Stomach (tissue), 4 donors: Measurements from ENCODE around the gene NXPH3.

Experiments used
- EP300 ChIP-seq: sonication (generic); formaldehyde crosslinking; IDR thresholded peaks from one replicate; pipeline ENCODE4 v1.6.1; 2017; ENCODE audit warnings: antibody characterized with exemption
- POLR2A ChIP-seq, 4 donors: fragments of 450-650 bp; IDR thresholded peaks; one replicate each; pipeline ENCODE4 v1.6.1; 2016; ENCODE audit warnings: antibody characterized with exemption in 4 of 4, control low read depth in 2 of 4, mild to moderate bottlenecking in 1 of 4, moderate library complexity in 1 of 4
- POLR2AphosphoS5 ChIP-seq, 3 donors: sonication (generic); formaldehyde crosslinking; IDR thresholded peaks; one replicate each; pipeline ENCODE4 v1.6.1; 2016; ENCODE audit warnings: antibody characterized with exemption in 3 of 3
- TF ChIP-seq, protein P1 (sequence below), 7 experiments: fragments of 450-650 bp in 4 of 7; fragments of 200-600 bp in 3 of 7; sonication (generic) in 3 of 7; IDR thresholded peaks; one replicate each; pipeline ENCODE4 v1.5.1; 2016 to 2019; ENCODE audit warnings: antibody characterized with exemption in 7 of 7, control low read depth in 2 of 7, mild to moderate bottlenecking in 1 of 7

DNA sequence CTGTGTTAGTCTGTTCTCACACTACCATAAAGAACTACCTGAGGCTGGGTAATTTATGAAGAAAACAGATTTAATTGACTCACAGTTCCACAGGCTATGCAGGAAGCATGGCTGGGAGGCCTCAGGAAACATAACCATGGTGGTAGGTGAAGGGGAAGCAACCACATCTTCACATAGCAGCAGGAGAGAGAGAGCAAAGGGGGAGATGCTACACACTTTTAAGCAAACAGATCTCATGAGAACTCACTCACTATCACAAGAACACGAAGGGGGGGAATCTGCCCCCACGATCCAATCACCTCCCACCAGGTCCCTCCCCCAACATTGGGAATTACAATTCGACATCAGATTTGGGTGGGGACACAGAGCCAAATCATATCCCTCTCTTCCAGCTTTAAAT is 31.8 kb upstream of the NXPH3 start:
- no peak for TF ChIP-seq POLR2A (IDR thresholded peaks at IDR 0.05)
- TF ChIP-seq POLR2AphosphoS5 (IDR thresholded peaks at IDR 0.05): no peak
- TF ChIP-seq, protein P1, sequence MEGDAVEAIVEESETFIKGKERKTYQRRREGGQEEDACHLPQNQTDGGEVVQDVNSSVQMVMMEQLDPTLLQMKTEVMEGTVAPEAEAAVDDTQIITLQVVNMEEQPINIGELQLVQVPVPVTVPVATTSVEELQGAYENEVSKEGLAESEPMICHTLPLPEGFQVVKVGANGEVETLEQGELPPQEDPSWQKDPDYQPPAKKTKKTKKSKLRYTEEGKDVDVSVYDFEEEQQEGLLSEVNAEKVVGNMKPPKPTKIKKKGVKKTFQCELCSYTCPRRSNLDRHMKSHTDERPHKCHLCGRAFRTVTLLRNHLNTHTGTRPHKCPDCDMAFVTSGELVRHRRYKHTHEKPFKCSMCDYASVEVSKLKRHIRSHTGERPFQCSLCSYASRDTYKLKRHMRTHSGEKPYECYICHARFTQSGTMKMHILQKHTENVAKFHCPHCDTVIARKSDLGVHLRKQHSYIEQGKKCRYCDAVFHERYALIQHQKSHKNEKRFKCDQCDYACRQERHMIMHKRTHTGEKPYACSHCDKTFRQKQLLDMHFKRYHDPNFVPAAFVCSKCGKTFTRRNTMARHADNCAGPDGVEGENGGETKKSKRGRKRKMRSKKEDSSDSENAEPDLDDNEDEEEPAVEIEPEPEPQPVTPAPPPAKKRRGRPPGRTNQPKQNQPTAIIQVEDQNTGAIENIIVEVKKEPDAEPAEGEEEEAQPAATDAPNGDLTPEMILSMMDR (IDR thresholded peaks at IDR 0.05): no peak
- TF ChIP-seq EP300: no peak
